DMS 273 (cell line): Measurements from ENCODE around the gene AMDHD2.
"Not testable (repeated sequence)": the region's sequence is repeated elsewhere in the genome, so short reads cannot be mapped to it uniquely, and the experiment has no call there.

Experiments
- DNase-seq: peaks from one replicate; lab custom pipeline; 2025; ENCODE audit not compliant: unreplicated experiment; lab: John Stamatoyannopoulos, UW

Gene AMDHD2

DNA sequence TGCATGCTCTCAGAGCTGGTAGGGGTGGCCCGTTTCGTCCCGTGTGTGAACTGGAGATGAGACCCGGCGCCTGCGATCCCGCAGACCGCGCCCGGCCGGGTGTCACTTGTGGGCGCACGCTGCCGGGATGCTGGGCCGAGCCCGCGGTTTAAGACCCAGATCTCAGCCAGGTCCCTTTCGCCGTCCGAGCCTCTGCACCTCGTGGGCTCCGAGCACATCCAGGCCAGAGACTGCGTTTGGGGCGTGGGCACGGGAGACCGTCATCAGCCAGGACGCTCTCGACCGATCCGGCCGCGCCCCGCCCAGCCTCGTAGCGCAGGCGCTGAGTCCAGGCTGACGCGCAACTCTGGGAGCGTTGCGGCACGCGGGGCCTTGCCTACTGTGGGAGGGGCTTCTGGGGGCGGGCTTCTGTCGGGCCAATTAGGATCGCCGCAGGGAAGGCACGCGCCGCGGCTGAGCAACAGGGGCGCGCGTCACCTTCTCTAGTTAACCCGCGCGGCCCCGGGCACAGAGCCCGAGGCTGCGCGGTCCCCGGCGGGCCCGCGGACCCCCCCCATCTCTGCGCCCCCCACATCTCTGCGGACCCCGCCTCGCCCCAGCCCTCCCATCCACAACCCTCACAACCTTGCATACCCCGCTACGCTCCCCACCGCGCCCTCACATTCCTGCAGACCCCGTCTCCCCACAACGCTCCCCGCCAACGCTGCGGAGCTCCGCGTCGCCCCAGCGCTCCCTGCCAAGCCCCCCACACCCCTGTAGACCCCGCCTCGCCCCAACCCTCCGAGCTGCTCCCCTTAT lies 11.7 kb downstream of the AMDHD2 start:
- peak; percentile 99 for DNase-seq

DNA sequence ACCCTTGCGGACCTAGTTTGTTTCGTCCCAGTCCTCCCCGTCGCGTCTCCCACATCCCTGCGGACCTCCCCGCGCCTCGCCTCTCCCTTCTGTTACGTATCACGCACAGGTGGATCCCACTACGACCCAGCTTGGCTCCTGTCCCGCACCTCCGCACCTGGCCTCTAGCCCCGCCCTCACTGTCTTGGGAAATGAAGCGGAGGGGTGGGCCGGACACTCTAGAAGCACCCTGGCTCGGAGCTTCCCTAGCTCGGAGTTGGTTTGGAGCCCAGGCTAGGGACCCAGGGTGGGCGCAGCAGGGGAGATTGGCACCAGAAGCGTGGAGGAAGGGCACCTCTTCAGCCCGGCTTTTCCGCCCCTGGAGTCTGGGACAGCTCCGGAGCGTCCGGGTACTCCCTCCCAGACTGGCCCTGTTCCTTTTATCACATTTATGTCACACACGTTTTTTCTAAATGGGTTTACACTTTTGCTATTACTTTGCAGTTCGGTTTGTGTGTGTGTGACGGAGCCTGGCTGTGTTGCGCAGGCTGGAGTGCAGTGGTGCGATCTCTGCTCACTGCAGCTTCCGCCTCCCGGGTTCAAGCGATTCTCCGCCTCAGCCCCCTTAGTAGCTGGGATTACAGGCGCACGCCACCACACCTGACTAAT lies 12.4 kb downstream of the AMDHD2 start:
- DNase-seq, result peak; percentile 60

DNA sequence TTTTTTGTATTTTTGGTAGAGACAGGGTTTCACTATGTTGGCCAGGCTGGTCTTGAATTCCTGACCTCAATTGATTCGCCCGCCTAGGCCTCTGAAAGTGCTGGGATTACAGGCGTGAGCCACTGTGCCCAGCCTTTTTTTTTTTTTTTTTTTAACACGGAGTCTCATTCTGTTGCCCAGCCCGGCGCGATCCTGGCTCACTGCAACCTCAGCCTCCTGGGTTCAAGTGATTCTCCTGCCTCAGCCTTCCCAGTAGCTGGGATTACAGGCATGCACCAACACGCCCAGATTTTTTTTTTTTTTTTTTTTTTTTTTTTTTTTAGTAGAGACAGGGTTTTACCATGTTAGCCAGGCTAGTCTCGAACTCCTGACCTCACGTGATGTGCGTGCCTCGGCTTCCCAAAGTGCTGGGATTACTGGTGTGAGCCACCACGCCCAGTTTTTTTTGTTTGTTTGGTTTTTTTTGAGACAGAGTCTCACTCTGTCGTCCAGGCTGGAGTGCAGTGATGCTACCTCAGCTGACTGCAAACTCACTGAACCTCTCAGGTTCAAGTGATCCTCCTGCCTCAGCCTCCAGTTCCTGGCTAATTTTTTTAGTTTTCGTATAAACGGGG lies 13.1 kb downstream of the AMDHD2 start:
- DNase-seq, result not testable (repeated sequence)

DNA sequence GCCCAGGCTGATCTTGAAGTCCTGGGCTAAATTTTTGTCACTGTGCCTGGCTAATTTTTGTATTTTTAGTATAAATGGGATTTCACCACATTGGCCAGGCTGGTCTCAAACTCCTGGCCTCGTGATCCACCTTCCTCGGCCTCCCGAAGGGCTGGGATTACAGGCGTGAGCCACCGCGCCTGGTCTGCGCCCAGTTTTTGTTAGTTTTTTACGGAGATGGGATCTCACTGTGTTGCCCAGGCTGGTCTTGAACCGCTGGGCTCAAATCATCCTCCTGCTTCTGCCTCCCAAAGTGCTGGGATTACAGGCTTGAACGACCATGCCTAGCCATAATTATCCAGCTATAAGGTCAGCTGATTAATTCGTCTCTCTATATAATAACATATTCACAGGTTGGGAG lies 13.7 kb downstream of the AMDHD2 start:
- DNase-seq, result no peak

DNA sequence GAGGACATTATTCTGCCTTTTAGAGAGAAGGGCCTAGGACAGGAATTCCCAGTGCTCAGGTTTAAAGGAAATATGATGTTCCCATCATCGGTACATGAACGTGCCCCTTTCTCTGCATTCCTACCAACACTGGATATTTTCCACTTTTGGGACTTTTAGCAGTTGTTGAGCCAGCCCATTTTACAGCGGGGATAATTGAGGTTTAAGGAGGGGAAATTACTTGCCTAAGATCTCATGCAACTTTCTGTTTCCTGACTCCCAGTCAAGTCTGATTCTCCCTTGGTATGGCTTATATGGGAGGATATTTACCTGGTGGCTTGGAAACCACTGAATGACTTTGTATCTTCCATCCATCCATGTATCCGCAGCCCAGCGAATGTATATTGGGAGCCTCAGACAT lies 14.2 kb downstream of the AMDHD2 start:
- not testable (repeated sequence) for DNase-seq

DNA sequence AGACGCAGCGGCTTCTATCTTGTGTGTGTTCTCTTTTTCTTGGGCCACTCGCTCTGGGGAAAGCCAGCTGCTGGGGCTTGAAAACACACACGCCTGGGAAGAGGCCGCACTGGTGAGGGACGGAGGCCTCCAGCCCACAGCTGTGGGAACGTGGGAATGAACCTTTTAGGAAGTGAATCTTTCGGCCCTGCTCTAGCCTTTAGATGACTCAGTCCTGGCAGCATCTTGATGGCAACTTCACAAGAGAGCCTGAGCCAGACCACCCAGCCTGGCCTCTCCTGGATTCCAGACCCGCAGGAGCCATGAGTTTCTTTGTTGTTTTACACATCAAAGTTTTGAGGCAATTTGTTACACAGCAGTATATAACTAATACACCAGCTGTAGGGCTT lies 15.4 kb downstream of the AMDHD2 start:
- DNase-seq, result no peak

DNA sequence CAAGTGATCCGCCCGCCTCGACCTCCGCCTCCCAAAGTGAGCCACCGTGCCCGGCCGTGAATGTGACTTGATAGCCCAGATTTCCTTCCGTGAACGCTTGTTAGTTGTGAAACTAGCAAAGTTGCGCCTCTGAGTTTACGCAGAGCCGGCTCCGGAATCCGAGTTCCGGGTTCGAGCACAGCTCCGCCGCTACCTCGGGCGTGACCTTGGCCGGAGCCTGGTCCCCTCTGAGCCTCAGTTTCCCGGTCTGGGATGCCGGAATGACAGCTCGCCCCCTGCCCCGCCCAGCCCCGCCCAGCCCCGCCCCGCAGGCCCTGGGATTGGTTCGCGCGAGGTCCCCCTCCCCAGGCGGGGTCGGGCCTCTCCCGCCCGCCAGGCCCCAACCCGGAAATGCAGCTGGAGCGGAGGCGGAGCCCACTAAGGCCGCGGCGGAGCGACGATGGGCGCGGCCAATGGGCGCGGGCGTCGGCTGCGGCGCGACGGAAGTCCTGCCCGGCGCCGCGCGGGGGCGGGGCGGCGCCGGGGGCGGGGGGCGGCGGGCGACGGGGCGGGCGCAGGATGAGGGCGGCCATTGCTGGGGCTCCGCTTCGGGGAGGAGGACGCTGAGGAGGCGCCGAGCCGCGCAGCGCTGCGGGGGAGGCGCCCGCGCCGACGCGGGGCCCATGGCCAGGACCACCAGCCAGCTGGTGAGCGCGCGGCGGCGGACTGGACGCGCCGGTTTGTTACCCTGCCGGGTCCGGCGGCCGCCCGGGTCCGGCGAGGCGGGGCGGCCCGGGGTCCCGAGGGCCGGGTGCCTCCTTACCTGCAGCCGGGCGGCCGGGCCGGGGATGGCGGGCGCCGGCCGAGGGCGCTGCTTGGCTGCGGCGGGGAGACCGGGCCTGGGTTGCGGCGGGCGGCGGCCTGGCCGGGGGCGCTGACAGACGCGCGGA lies 17.5 kb downstream of the AMDHD2 start, which contains the start of gene PDPK1:
Gene PDPK1, plus strand, starts transcription at position 571 of the 929 bp plus-strand sequence. Its CDS starts 92 bp downstream, at position 663.
- DNase-seq, result peak; percentile 99

DNA sequence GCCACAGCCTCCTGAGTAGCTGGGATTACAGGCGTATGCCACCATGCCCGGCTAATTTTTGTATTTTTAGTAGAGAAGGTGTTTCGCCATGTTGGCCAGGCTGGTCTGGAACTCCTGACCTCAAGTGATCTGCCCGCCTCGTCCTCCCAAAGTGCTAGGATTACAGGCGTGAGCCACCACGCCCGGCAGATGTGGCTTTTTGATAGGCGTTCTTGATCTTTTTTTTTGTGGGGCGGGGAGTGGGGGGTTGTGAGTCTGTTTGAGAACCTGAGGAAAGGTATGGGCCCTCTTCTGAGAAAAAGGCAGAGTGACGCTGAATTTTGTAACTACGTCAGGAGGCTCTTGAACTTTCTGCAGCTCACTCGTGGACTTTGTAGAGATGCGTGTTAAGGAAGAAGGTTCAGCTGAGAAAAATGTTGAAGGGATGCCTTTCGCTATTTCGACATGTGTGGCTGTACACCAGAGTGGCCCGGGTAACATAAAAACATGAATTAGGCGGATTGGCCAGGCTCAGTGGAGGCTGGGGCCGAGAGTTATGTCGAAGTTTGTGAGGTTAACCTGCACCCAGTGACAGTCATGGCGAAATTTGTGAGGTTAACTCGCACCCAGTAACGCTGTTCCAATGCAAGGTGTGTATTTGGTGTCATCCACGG lies 19.1 kb downstream of the AMDHD2 start:
- DNase-seq, result not testable (repeated sequence)

DNA sequence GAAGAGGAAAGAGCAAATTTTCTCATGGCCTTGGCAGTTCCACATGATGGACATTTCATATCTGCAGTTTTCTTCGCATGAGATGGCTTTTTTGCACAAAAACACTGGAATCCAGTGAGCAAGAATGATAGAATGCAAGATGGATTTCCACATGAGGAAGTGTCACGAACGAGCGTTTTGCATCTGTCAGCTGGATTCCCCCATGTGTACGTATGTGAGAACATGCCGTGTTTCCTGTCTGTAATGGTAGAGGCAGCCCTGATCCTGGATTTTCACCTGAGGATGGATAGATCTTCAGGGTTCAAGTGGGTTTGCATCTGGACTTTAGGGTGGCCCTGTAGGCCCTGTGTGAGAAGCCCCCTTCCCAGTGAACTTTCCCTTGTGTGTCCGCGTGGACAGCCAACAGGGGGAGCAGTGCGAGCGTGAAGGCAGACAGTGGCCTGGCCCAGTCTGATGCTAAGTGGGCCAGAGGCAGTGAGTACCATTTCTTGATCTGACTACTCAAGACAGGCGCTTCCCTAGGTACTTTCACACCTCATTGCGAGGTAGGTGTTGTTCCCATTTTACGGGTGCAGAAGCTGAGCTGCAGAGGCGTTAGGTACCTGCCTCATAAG lies 19.8 kb downstream of the AMDHD2 start:
- DNase-seq, result peak; percentile 60

DNA sequence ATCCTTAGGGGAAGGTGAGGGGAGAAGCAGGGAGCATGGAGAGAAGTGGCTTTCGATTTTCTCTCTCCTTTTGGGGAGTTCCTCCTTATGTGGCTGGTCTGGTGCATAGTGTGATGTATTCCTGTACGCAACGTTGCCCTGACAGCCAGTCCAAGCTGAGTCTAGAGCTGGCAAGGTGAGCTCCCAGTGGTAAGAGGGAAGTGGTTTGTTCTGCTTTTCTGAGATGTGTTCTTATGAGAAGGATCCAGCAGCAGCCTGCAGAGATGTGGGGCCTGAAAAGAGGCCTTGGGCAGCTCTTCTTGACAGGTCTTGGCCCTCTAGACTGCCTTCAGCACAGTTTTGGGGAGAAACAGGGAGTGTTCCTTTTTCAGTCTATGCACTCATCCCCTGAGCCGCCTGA lies 20.7 kb downstream of the AMDHD2 start:
- not testable (repeated sequence) for DNase-seq

DNA sequence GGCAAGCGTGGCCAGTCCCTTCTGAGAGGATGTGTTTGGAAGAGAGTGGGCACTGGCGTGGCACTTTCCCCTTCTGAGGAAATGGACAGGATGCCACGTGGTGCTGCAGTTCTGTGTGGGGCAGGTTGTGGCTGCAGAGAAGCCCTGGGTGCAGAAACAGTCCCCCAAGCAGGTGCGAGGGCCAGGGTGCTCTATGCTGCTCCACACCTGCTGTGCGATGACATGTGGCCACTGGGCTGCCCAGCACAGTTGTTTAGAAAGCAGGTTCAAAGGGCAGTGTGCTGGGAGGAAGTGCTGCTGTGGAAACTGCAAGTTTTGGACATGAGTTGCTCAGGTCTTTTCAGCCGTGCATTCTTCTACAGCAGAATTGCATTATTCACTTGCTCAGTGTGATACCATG lies 21.2 kb downstream of the AMDHD2 start:
- DNase-seq, result not testable (repeated sequence)

DNA sequence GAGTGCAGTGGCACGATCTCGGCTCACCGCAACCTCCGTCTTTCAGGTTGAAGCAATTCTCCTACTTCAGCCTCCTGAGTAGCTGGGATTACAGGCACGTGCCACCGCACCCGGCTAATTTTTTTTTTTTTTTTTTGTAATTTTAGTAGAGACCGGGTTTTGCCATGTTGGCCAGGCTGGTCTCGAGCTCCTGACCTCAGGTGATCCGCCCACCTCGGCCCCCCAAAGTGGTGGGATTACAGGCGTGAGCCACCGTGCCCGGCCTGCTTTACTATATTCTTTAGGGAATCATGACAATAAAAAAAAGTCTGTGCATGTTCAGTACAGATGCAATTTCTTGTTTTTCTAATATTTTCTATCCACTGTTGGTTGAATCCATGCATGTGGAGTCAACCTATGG lies 23.6 kb downstream of the AMDHD2 start:
- DNase-seq, result not testable (repeated sequence)

DNA sequence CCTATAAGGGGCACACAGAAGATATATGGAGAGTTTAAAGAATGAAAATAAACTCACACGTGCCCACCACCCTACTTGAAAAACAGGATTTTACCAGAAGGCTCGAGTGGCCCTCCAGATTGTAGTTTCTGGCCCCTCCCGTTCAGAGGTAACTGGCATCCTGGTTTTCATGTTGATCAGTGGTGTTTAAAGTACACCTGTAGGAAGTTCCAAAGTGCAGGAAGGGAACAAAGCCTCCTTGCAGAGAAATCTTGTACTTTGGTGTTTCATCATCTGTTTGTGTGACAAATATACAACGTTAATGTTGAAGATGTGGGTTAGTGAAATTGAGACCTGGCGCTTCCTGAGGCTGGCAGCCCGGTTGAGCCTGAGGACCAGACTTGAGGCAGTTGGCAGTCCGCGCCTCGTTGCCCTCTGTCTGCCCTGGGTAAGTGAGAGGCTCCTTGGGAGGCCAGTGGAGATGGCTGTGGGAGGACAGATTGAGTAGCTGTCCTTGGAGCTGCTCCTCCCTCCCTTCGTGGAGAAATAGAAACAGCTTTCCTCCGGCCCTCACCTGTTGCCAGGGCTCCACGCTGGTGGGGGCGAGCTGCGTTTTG lies 30.2 kb downstream of the AMDHD2 start:
- not testable (repeated sequence) for DNase-seq

DNA sequence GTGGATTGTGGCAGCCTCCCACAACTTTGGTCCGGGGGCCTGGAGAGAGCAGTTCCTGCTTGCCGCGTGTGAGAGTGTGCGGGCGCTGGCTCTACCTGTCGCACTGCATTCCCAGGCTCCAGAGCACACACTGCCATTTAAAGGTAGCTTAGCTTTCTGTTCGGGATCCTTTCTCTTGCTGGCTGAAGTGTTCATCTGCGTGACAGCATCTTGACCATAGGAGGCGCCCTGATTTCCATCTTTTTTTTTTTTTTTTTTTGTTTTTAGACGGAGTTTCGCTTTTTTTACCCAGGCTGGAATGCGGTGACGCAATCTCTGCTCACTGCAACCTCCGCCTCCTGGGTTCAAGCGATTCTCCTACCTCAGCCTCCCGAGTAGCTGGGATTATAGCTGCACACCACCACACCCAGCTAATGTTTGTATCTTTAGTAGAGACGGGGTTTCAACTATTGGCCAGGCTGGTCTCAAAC lies 31.3 kb downstream of the AMDHD2 start:
- DNase-seq, result not testable (repeated sequence)

DNA sequence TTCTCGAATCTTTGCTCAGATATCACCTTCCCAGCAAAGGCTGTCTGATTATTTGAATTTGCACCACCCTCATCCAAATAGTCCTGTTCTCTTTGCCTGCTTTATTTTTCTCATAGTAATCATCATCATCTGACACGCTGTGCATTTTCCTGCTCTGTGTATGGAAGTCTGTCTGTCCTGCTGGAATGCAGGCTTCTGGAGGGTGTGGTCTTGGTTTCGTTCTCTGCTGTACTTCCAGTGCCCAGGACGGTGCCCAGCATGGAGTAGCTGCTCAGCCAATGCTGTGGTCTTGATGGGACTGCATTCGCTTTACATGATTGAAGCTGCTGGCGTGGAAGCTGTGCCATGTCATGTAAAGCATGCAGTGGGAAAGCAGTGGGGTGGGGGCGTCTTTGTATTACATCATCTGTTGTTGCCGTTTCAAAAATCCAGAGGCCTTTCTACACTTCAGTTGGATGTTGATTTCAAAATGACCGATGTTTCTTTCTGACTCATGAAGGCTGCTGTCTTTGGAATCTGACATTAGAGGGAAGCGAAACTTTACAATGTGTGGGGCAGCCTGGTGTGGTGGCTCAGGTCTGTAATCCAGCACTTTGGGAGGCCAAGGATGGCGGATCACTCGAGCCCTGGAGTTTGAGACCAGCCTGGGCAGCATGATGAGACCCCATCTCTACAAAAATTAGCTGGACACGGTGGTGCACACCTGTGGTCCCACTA lies 34.7 kb downstream of the AMDHD2 start:
- DNase-seq, result not testable (repeated sequence)

DNA sequence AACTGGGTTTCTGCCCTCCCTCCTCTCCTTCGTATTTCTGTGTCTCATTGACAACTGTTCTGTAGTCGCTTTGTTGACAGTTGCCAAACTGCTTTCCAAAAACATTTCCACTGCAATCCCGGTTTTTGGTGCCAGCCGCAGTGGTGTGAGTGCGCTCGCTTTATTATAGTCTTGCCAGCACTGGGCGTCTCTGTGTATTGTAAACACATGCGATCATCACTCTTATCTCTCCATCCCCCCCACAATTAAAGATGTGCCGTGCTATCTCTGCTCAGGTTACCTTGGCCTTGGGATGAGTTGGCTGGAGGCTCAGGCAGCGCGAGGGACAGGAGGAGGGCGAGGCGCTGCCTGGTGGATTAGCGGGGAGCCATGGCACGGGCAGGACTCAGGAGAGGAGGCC lies 37.0 kb downstream of the AMDHD2 start:
- DNase-seq, result not testable (repeated sequence)

DNA sequence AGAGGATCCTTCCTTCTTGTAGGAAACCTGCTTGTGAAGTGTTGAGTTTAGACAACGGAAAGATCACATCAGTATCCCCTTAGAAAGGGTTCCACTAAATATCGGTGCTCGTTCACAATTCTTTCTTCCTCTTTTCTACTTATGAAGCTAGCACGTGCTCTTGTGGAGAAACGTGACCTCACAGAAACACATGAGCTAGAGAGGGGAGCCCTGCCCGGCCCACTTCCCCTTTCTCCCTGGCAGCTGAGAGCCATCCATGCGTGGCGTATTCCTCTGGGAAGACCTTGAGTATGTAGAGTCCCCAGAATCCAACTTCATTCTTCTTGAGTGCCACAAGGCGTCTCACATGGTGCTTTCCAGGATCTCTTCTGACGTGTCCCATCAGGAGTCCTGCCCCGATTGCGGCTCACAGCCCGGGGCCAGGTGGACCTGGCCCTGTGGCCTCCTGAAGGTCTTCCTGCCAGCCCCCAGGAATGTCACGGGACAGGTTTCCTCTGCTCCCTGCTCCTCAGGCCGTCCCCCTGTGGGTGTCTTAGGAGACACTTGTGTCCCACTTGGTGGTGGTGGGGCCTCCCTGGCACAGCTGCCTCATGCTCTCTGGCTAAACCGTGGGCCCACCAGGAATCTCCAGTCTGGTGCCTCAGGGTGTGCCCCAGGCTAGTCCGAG lies 40.1 kb downstream of the AMDHD2 start:
- not testable (repeated sequence) for DNase-seq

DNA sequence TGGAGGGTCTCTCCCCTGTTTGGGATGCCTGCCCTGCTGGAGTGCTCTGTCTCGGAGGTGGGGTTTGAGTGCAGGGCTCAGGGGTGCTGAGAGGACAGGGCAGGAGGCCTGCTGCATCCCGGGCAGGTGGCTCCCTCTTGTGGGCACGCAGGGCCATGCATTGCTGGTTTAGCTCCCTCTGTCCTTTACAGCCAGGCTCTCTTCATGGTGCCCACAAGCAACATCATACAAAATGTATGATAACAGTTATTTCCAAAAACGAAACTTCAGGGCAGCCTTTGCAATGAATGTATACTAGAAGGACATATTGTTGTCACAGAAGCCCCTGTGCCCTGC lies 40.6 kb downstream of the AMDHD2 start:
- not testable (repeated sequence) for DNase-seq
